Fibroblast of skin of left biceps (primary cell): ENCODE data around the gene FAP.

ENCODE experiments used
- DNase-seq, 2 experiments: peaks; one replicate each; pipeline ENCODE4 v3.0.0-alpha.2; 2013; ENCODE audit warnings: low read depth in 2 of 2

FAP gene

DNA sequence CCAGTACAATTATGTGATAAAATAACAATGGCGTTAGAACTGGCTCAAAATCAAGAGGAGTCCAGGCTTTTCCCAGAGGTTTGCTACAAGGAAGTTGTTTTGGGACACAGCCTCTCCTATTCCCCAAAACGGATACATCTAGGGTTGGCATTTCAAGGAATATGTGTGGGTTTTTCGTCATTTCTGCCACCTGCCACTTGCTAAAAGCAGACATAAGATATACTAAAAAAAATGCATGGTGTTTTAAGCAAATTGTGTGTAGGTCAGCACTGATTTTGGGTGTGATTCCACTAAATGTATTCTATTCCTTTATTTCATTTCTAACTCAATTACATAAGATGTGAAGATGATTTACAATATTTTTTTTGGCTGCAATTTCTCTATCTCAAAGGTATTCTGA lies 54.8 kb downstream of the FAP start:
- DNase-seq = no peak

DNA sequence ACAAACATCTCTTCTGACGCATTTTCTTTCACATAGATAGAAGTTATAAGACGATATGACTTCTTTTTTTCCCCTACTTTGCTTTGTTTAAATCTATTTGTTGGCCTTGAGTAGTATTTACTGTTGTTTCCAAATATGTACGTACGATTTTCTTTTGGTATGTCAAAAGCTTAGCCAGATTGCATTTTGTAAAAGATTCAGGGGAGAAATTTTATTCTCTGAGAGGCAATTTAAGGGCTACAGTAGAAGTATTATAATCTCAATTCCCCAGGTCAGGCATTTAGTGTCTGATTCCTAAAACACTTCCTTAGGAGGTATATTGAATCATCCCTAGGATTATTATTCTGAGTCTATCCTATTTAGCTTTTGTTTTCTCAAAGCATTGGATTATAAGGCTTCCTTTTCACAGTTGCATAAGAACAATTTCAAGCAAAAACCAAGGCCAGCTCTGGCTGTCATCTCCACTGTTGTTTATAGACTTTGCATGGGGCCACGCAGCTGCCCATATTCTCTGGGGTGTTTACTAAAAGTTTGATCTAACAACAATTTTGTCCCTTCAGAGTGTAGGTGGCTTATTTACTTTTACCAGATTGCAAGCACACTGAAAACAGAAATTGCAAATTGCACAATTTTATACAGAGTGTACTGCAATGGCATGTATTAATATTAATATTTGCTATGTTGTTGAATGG lies 57.6 kb downstream of the FAP start:
- DNase-seq = no peak

DNA sequence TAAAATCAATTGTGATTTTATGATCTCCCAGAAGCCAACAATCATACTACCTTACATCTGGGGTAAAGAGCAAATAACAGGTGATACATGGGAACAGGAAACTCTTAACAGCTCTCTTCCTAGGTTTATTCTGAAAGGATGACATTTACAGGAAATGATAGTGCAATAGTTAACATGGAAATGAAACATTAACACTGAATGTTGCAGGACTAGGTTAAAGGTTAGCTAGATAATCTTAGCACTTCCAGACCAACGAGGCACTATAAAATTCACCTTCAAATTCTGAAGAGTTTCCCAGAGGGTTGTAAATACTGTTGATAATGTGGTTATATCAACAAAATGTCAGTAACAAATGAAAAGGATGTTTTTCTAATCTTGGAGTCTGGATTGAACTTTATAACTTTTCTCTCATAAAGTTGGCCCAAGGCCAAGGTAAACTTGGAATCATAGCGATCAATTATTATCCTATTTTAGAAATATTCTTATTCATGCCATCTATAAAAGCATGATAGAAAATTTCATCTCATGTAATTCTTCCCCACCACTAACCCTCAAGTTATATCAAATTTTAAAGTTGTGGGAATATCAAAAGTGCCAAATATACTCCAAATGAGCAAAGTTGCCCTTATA lies 58.3 kb downstream of the FAP start:
- no peak for DNase-seq

DNA sequence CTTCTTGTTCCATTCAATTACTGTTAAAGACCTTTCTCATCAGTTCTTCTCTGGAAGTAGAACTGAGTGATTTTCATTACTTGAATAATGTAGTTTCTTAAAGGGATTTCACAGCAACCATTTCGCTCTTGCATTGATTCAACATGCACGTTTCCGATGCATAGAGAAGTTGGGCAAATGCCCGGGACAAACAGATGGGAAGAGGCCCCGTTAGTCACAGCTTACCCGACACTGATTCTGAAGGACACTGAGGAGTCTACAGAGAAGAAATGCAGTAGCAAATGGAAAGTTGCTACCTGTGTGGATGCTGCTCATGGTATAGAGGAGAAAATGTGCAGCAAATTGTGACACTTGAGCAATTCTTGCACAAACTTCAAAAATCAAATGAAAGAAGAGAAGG lies 58.9 kb downstream of the FAP start:
- DNase-seq = no peak

DNA sequence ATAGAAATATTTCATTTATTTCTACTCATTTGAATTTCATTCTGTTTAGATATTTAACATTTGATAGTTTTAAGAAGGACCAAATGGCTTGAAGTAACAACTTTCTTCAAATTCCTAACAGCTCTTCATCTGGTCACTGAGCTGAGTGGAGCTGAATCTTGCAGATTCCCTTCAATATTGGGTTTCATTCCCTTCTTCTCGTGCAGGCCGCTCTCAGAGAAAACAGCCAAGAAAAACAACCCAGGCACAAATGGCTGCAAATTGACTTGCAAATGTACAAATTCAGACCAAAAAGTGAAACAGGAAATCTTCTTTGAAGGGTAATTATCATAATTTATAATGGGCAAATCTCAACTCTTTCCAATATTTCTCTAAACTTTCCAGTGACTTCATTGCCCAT lies 60.9 kb downstream of the FAP start:
- DNase-seq = no peak

DNA sequence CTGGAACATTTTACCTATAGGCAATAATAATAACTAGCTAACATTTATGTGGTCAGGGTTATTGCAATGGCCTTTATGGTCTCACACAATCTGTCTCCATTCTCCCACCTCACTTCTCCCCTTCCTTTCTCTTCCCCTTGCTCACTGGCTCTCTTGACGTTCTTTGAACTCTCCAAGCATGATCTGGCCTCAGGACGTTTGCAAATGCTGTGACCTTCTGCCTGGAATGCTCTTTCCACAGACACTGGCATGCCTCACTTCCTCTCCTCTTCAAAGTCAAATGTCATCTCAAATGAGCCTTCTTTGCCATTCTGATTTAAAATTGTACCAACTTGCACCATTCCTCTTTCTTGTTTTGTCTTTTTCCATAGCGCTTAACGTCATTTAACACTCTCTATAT lies 65.9 kb downstream of the FAP start:
- no peak for DNase-seq

DNA sequence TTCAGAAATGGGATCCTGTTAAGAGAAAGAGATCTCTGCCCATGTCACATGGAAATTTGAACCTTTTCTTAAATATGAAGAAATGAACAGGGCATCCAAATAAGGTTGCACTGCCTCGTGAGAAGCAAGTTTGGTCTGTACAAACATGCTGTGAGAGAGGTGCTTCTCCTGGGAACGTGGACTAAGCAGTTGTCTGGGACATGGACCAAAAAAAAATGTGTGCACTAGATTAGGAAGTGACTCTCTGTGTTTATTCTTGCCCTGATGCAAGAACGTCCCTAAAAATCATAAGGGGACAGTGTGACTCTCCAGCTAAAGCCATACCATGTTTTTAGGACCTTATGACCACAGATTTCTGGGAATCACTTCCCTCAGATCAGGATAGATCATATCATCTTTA lies 67.5 kb downstream of the FAP start:
- no peak for DNase-seq

DNA sequence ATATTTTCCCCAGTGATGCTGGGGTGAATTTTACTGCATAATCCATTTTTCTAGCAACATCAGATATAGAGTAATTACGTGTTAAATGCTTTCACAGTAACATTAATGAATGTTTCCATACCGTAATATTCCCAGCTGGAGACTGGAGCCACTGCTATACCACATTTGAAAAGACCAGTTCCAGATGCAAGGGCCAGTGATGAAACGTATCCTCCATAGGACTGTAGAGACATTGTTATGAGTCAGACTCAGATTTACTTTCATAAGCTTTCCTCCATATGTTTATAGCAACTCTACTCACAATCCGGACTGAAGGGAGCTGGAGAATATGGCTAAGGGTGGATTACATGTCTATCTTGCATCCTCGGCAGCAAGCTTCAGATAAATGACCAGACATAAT lies 68.5 kb downstream of the FAP start:
- DNase-seq = peak; percentile 40 to 49

DNA sequence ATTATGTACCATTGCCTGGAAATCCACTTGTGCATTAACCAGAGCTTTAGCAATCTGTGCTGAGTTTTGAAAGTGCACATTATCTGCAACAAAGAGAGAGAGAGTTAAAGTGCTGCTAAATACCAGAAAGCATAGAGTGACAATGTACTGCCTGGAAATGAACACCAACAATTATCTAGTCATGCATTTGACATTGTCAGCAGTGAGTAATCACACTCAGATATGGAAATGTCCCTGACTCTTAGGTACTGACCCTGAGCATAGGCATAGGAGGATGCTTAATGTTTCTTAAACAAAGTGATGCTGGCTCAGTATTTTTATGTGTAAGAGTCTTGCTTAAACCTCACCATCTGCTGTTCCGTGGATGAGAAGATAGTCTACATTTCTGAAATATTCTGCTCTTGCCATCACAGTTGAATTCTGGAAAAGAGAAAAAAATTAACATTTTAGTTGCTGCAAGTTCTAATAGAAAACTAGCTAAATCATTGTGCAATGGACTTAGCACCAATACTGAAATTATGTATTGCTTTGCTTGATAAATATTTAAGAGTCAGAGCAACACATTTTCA lies 70.4 kb downstream of the FAP start:
- no peak for DNase-seq

DNA sequence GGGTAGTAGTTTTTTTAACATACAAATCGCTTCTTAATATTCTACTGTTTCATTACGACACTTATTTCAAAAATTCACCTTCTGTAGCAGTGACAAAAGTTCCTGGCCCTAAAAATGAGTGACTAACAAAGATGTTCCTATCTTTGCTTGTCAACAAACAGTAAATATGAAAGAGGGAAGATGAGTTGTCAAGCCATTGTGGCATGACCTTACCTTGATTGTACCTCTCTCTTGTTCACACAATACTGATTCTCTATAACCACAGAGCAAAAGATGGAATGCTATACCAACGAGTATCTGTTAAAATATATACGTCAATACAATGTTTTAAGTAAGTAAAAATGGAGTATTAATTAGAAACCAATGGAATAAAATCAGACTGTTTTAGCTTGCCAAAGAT lies 76.5 kb downstream of the FAP start:
- no peak for DNase-seq

DNA sequence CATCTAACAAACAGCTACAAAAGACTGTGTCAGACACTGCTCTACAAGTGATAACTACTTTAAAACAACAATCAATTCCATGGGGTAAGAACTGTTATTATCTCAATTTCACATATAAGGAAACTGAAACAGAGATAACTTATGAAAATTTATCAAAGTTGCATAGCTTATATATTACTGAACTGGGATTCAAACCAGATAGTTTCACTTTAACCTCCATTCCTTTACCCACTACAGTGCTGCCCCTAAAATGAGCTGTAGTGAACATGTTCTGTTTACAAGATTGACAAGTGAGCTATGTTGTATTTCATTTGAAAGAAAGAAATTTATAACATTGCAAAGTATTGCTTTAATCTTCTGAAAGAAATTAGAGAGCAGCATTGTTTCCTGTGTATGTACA lies 77.1 kb downstream of the FAP start:
- no peak for DNase-seq

DNA sequence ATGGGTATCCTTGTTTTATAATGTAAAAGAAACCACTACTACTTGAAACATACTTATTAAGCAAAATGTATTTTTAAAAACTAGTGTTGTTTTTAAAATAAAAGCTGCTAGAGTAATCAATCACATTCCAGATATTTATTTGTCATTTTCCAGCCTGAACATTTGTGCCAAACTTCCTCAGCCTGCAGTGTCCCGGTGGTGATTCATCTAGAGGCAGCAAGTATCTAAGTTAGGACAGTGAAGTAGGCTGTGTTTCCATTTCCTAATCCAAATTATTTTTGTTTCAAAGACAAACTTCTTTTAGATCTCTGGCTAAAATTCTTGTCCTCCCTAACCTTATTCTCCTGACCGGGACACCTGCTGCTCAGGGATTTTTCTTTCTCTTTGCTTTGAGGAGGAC lies 78.4 kb downstream of the FAP start:
- DNase-seq = no peak

DNA sequence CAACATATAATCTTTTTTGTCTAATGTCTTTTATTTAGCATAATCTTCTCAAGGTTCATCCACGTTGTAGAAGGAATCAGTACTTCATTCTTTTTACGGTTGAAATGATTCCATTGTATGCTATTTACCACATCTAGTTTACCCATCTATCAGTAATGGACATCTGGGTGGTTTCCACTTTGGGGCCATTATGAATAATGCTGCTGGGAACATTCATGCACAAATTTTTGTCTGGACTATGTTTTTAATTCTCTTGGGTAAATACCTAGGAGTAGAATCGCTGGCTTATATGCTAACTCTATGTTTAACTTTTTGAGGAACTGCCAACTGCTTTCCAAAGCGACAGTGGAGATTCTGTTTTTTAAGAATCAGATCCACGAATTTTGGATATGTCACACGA lies 83.8 kb downstream of the FAP start:
- no peak for DNase-seq

DNA sequence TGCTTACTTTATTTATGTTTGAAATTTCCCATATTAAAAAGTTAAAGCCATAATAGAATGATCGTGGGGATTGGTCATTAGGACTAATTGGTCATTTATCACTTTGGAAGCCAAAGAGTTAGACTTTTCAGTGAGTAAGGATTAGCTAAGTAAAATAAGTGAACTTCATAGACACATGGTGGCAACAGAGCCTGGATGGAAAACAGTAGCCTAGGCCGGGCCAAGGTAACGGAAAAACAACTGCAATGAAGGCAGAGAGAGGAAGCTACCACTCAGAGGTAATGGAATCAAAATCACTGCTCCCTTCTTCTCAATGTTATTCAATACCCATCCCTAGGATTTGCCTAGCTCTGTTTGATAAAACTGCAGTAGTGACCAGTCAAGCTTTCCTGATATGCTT lies 87.1 kb downstream of the FAP start:
- DNase-seq = no peak

DNA sequence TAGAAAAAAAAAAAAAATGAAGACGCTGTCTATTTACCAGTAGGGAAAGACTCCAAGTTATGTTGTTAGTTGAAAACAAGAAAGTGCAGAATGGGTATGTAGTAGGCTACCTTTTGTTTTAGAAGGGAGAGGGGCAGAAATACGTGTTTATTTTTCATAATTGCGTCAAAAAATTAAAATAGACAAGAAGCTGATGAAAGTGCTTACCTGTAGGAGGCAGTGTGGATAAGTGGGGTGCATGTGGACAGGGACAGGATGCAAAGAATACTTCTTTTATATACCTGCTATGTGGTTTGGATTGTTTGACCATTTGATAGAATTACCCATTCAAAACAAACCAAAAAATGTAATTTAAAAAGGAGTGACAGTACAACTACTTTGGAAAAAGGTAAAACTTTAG lies 88.2 kb downstream of the FAP start:
- no peak for DNase-seq

DNA sequence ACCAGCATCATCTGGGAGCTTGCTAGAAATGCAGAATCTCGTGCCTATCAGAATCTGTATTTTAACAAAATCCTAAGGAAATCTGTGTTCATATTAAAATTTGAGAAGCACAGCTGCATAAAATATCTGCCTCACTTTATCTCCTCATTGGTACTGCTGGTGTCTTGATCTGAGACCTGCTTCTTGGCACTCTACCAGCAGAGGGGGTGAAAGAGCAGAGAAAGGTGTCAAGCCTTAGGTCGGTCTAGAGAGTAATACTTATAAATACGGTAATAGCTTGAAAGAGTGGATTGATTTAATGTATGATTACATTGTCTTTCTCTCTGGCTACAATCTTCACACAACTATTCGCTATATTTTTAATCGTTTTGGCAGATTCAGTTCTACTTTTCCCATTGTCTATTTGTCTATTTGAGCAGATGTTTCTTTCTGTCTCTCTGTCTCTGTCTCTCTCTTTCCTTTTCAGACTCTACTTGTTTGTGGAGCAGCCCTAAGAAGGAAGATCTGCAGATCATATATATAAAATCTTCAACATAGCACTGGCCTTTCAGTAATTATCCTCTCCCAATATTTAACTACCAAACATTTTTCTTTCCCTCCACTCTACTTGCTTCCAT lies 89.5 kb downstream of the FAP start:
- DNase-seq = peak; percentile 17 to 21

DNA sequence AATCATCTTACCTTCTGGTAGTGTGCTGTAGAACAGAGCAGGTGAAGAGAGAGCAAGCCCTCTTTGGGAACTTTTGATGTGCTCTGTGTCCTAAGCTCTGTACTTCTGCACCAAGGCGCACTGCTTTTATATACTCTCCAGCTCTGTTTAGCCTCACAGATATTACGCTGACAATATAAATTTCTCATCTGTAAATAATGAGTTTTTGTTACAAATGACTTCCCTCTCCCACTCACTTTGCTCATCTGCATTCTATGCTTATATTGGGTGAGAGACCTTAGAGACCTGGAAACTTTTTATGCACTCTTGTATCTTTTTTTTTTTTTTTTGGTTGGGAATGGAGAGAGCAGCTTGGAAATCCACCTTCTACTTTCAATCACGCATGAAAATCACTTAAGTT lies 91.1 kb downstream of the FAP start, which contains the start of gene GCG:
Gene GCG (minus strand): TSS at position 101 of the 400 bp plus-strand sequence. CDS start 3,069 bp downstream, outside the sequence.
- DNase-seq = no peak

DNA sequence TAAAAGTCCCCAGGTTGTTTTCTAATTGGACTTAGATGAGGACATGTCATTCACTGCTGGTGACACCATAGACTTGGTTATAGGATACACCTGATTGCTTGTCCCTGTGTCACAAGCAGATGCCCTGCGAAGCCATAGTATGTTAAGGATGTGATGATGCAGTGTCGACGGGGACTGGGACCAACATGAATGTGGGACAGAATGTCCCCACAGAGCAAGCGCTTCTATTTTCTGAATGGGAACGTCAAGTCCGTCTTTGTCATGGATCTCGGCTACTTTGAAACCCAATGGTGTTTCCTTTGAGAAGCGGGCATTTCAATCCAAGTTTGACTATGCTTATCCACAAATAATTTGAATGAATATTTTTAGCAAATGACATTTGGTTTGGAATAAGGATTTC lies 93.3 kb downstream of the FAP start:
- no peak for DNase-seq

DNA sequence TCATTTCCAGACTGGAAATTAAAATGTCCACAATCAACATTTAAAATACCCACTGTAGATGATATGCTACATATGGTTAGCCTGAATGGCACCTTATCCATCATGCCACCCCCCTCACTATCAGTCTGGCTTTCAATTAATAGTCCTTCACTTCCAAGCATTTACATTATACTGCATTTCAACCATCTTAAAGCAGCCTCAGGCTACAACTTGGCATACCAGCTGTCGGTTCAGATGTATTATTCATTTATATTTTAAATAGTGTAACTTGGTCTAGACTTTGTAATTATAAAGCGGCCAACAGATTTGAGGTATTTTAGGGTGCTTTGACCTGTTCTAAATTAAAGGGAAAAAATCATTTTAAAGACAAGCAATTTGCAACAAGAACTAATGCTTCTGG lies 93.8 kb downstream of the FAP start:
- DNase-seq = no peak

DNA sequence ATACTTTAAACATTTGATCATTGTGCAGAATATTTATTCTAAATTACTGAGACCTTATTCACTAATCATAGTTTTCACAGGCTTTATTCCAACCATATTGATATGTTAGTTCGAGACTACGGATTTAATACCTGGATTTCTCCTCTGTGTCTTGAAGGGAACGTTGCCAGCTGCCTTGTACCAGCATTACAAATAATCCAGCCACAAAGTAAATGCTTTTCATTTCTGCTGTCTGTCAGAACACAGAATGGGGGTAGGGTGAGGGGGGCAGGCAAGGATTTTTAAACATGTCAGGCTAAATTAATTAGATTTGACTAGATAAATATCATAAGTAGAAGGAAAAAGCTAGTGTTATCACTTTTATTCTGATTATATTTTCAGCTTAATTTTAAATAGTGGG lies 94.3 kb downstream of the FAP start:
- DNase-seq = no peak

DNA sequence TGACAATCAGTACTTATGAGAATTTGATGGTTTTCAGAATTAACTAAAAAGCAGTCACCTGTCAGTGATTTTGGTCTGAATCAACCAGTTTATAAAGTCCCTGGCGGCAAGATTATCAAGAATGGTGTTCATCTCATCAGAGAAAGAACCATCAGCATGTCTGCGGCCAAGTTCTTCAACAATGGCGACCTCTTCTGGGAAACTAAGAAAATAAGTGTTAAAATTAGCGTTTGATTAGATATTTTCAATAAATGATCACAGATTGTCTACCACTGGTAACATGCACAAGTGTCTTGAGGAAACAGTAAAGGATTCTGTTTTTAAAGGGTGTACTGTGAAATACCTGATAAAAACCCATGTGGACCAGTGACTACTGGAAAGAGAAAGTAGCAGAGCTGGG lies 99.3 kb downstream of the FAP start:
- no peak for DNase-seq

DNA sequence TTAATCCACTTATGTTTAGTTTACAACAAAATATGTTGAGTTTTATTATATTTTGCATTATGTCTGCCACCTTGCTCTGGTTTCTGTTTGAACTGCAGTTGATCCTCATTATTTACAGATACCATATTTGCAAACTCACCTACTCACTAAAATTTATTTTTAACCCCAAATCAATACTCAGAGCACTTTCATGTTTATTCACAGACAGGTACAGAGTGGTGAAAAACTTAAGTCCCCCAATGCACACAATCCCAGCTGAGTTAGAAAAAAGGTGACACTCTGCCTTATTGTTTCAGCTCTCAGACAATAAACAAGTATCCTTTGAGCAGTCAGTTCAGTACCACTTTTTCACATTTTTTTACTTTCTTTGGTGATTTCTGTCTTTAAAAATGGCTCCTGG lies 104.9 kb downstream of the FAP start:
- no peak for DNase-seq

DNA sequence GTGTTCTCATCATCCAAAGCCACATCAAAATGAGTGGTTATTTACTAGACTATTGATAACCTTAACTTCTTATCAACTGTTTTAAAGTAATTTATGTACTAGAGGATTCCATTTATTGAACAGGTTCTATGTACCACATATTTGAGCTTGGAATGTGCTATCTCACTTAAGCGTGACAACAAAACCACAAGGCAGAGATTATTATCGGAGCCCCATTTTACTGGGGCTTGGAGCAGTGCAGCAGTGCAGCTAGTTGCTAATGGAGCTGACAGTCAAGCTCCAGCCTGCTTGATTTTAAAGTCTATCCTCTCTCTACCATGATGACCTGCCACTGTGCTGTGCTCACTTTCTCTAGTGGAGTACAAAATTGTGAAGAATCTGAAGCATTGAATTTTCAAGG lies 115.8 kb downstream of the FAP start:
- no peak for DNase-seq
